GM12878 (cell line): ENCODE results near the gene CCNA2. TPM values are rescaled to one million over a fixed set of nuclear protein-coding genes. Genes with fewer than 3 reads are reported as not detected.

Experiments
- BCL11A ChIP-seq: IDR thresholded peaks from 2 replicates; pipeline ENCODE4 v1.6.1; 2011; ENCODE audit warnings: low read depth, low read length
- BCLAF1 ChIP-seq: fragments of 450-650 bp; IDR thresholded peaks from 2 replicates; pipeline ENCODE4 v1.6.1; 2017; ENCODE audit warnings: antibody characterized with exemption, mild to moderate bottlenecking, moderate library complexity
- BHLHE40 ChIP-seq, 2 experiments: fragments of 450-650 bp in 1 of 2; IDR thresholded peaks; 2 replicates each; pipeline ENCODE4 v1.6.1; 2011 to 2017; ENCODE audit warnings: low read depth in 2 of 2, borderline replicate concordance in 1 of 2, improper control_type of control experiment in 1 of 2, low read length in 1 of 2, mild to moderate bottlenecking in 1 of 2
- EP300 ChIP-seq, 2 experiments: fragments of 150-350 bp in 1 of 2; IDR thresholded peaks; 2 replicates each; pipeline ENCODE4 v1.6.1; 2011 to 2012; ENCODE audit warnings: low read depth in 2 of 2, low read length in 2 of 2, borderline replicate concordance in 1 of 2, improper control_type of control experiment in 1 of 2, inconsistent platforms in 1 of 2; ENCODE audit not compliant: control insufficient read depth in 1 of 2
- HSF1 ChIP-seq: fragments of 150-350 bp; IDR thresholded peaks from 2 replicates; pipeline ENCODE4 v1.6.1; 2014; ENCODE audit warnings: mild to moderate bottlenecking, low read depth, low read length
- MAX ChIP-seq: IDR thresholded peaks from 2 replicates; pipeline ENCODE4 v1.6.1; 2012; ENCODE audit warnings: low read depth, low read length, improper control_type of control experiment
- MTA2 ChIP-seq: fragments of 450-650 bp; IDR thresholded peaks from 2 replicates; pipeline ENCODE4 v1.6.1; 2016; ENCODE audit warnings: low read depth, mild to moderate bottlenecking, moderate library complexity
- MXI1 ChIP-seq: fragments of 150-350 bp; IDR thresholded peaks from 2 replicates; pipeline ENCODE4 v1.6.1; 2011; ENCODE audit warnings: low read depth, mild to moderate bottlenecking, inconsistent platforms, low read length, improper control_type of control experiment
- MYC ChIP-seq: IDR thresholded peaks from 2 replicates; pipeline ENCODE4 v1.6.1; 2011; ENCODE audit warnings: mild to moderate bottlenecking, low read length, moderate library complexity, inconsistent platforms; ENCODE audit not compliant: insufficient read depth, insufficient replicate concordance, insufficient read length, severe bottlenecking
- NBN ChIP-seq: fragments of 450-650 bp; IDR thresholded peaks from 2 replicates; pipeline ENCODE4 v1.6.1; 2016
- NR2F1 ChIP-seq: fragments of 450-650 bp; conservative IDR thresholded peaks from 2 replicates; pipeline ENCODE4 v1.6.1; 2017; ENCODE audit warnings: mild to moderate bottlenecking
- PBX3 ChIP-seq: IDR thresholded peaks from 2 replicates; pipeline ENCODE4 v1.6.1; 2011; ENCODE audit warnings: mild to moderate bottlenecking, low read depth, low read length, moderate library complexity; ENCODE audit not compliant: insufficient replicate concordance
- RELB ChIP-seq: fragments of 450-650 bp; IDR thresholded peaks from 2 replicates; pipeline ENCODE4 v1.6.1; 2017; ENCODE audit warnings: low read depth, mild to moderate bottlenecking, moderate library complexity
- SMC3 ChIP-seq: IDR thresholded peaks from 2 replicates; pipeline ENCODE4 v1.6.1; 2011; ENCODE audit warnings: low read length, improper control_type of control experiment, borderline replicate concordance
- TCF7 ChIP-seq: IDR thresholded peaks from 2 replicates; pipeline ENCODE4 v1.6.1; 2014; ENCODE audit warnings: antibody characterized with exemption, borderline replicate concordance
- USF1 ChIP-seq: IDR thresholded peaks from 2 replicates; pipeline ENCODE4 v1.6.1; 2011; ENCODE audit warnings: borderline replicate concordance, low read depth, mild to moderate bottlenecking, moderate library complexity, mixed read lengths, low read length; ENCODE audit not compliant: insufficient read depth; ENCODE audit errors: extremely low read length
- ZBED1 ChIP-seq: IDR thresholded peaks from 2 replicates; pipeline ENCODE4 v1.6.1; 2016; ENCODE audit warnings: borderline replicate concordance
- ZSCAN29 ChIP-seq: fragments of 450-650 bp; IDR thresholded peaks from 2 replicates; pipeline ENCODE4 v1.6.1; 2017; ENCODE audit warnings: mild to moderate bottlenecking, moderate library complexity
- ZZZ3 ChIP-seq: IDR thresholded peaks from 2 replicates; pipeline ENCODE4 v1.6.1; 2011; ENCODE audit warnings: low read depth; ENCODE audit not compliant: control insufficient read depth, insufficient read length
- polyA plus RNA-seq, 11 experiments: library from polyadenylated mRNA; depleted of rRNA in 4 of 11; unstranded in 6 of 11; stranded (reverse) in 5 of 11; fragments of >200 nt; fragmentation: Nextera tagmentation in 4 of 11; fragmentation: Illumina TruSeq in 1 of 11; extraction: Ambion mirVana in 4 of 11; extraction: Trizol in 1 of 11; gene quantifications; 1 replicate in 1 of 11; 2 replicates in 10 of 11; pipeline versions ENCODE4 v1.2.1 to v1.2.3, GENCODE V29; 2011 to 2016; ENCODE audit warnings: inconsistent platforms in 2 of 11, missing spikeins in 2 of 11, low read depth in 1 of 11
- total RNA-seq, 4 experiments: library from RNA; depleted of rRNA in 3 of 4; stranded (reverse); fragments of >200 nt in 3 of 4; fragmentation: Illumina TruSeq in 1 of 4; extraction: Trizol in 1 of 4; gene quantifications; 2 replicates each; pipeline versions ENCODE4 v1.2.1 to v1.2.3, GENCODE V29; 2013 to 2021

The CCNA2 gene
- total and polyA plus RNA-seq, 10 of the 15 experiments (the other 5 are each of a cell fraction or from before 2014, with no cell fraction given): 21.8 to 153 (median 94.5) TPM

- TF ChIP-seq RELB: no peak
- TF ChIP-seq BCLAF1: no peak
- TF ChIP-seq SMC3: no peak
- no peak for TF ChIP-seq EP300 (IDR thresholded peaks at IDR 0.05; ENCODE audit: borderline replicate concordance in 1 of 2, control insufficient read depth in 1 of 2, low read depth in 2 of 2, low read length in 2 of 2)
- no peak for TF ChIP-seq ZZZ3
- TF ChIP-seq USF1: no peak
- TF ChIP-seq ZSCAN29: no peak
- no peak for TF ChIP-seq MXI1
- no peak for TF ChIP-seq MAX
- 0 out of 2 replicates have a peak, but pooled peaks have one; percentile 18 for TF ChIP-seq NR2F1
- no peak for TF ChIP-seq MTA2
- TF ChIP-seq PBX3: no peak
- TF ChIP-seq BHLHE40 (IDR thresholded peaks at IDR 0.05; ENCODE audit: borderline replicate concordance in 1 of 2, low read depth in 2 of 2, low read length in 1 of 2): peak in 1 of 2 experiments; percentile 41; a peak in 1 of 4 replicates
- no peak for TF ChIP-seq TCF7
- TF ChIP-seq HSF1: no peak
- no peak for TF ChIP-seq BCL11A
- no peak for TF ChIP-seq MYC
- TF ChIP-seq ZBED1: no peak
- TF ChIP-seq NBN: peak; percentile 81; the same call in 1 of the 2 replicates
These were observed 46.4 kb upstream of the CCNA2 start, which contains the start of gene BBS7 (continued) for GRCh38 chr4:121869841-121870822.
